HepG2 (cell line): Measurements from ENCODE around the gene SRCAP. TPM values are rescaled to one million over a fixed set of nuclear protein-coding genes. Genes with fewer than 3 reads are reported as not detected.

Experiments used
- AKNA ChIP-seq: sonication (generic); formaldehyde crosslinking; IDR thresholded peaks from 2 replicates; pipeline ENCODE4 v1.4.0; 2020; ENCODE audit warnings: missing genetic modification reagents, borderline replicate concordance
- ARID3A ChIP-seq: IDR thresholded peaks from 2 replicates; pipeline ENCODE4 v1.6.1; 2012; ENCODE audit warnings: low read depth, low read length, improper control_type of control experiment
- BHLHE40 ChIP-seq: IDR thresholded peaks from 2 replicates; pipeline ENCODE4 v1.6.1; 2011; ENCODE audit warnings: low read length, improper control_type of control experiment
- FOXP4 ChIP-seq: sonication (generic); formaldehyde crosslinking; IDR thresholded peaks from 2 replicates; pipeline ENCODE4 v1.4.0; 2020; ENCODE audit warnings: missing genetic modification reagents
- GTF2F1 ChIP-seq: fragments of 150-350 bp; IDR thresholded peaks from 2 replicates; pipeline ENCODE4 v1.6.1; 2014; ENCODE audit warnings: low read length
- IKZF5 ChIP-seq: IDR thresholded peaks from 2 replicates; pipeline ENCODE4 v1.6.1; 2018; ENCODE audit warnings: missing genetic modification reagents, mild to moderate bottlenecking, missing compliant biosample characterization
- KDM6A ChIP-seq: IDR thresholded peaks from 2 replicates; pipeline ENCODE4 v1.6.1; 2016; ENCODE audit warnings: low read depth
- MAX ChIP-seq: IDR thresholded peaks from 2 replicates; pipeline ENCODE4 v1.6.1; 2012; ENCODE audit warnings: inconsistent platforms
- SP2 ChIP-seq: sonication (generic); formaldehyde crosslinking; IDR thresholded peaks from 2 replicates; pipeline ENCODE4 v1.5.1; 2020; ENCODE audit warnings: mild to moderate bottlenecking, missing genetic modification reagents
- TEAD2 ChIP-seq: sonication (generic); formaldehyde crosslinking; IDR thresholded peaks from 2 replicates; pipeline ENCODE4 v1.9.0; 2021; ENCODE audit warnings: missing genetic modification reagents
- USF2 ChIP-seq, 2 experiments: sonication (generic) in 1 of 2; formaldehyde crosslinking in 1 of 2; IDR thresholded peaks; 2 replicates each; pipeline versions ENCODE4 v1.5.1 to v1.6.1; 2011 to 2020; ENCODE audit warnings: borderline replicate concordance in 1 of 2, low read depth in 1 of 2, low read length in 1 of 2, mild to moderate bottlenecking in 1 of 2, missing genetic modification reagents in 1 of 2, moderate library complexity in 1 of 2
- ZBTB7B ChIP-seq: sonication (generic); formaldehyde crosslinking; IDR thresholded peaks from 2 replicates; pipeline ENCODE4 v1.4.0; 2020; ENCODE audit warnings: missing genetic modification reagents
- ZNF205 ChIP-seq: IDR thresholded peaks from 2 replicates; pipeline ENCODE4 v1.6.1; 2018; ENCODE audit warnings: missing biosample characterization, missing genetic modification reagents
- ZNF331 ChIP-seq: sonication (generic); formaldehyde crosslinking; IDR thresholded peaks from 2 replicates; pipeline ENCODE4 v1.4.0; 2020; ENCODE audit warnings: missing genetic modification reagents
- ZNF430 ChIP-seq: sonication (generic); formaldehyde crosslinking; IDR thresholded peaks from 2 replicates; pipeline ENCODE4 v1.9.0; 2021; ENCODE audit warnings: mild to moderate bottlenecking, missing genetic modification reagents
- ZNF607 ChIP-seq: sonication (generic); formaldehyde crosslinking; IDR thresholded peaks from 2 replicates; pipeline ENCODE4 v1.5.1; 2020; ENCODE audit warnings: missing genetic modification reagents, mild to moderate bottlenecking, borderline replicate concordance
- polyA plus RNA-seq, 8 experiments: library from polyadenylated mRNA; depleted of rRNA in 3 of 8; stranded (reverse) in 7 of 8; unstranded in 1 of 8; fragments of >200 nt; fragmentation: Illumina TruSeq in 4 of 8; extraction: Trizol in 4 of 8; gene quantifications; 2 replicates each; pipeline versions ENCODE4 v1.2.1 to v1.2.3, GENCODE V29; 2011 to 2016; ENCODE audit warnings: low read depth in 4 of 8, missing spikeins in 1 of 8, mixed read lengths in 1 of 8; ENCODE audit not compliant: insufficient read depth in 1 of 8
- total RNA-seq, 5 experiments: library from RNA; depleted of rRNA; stranded (reverse); fragments of >200 nt; fragmentation: Illumina TruSeq; extraction: Trizol; gene quantifications; 2 replicates each; pipeline ENCODE4 v1.2.3, GENCODE V29; 2016; ENCODE audit warnings: low read depth in 1 of 5

The SRCAP gene
- total and polyA plus RNA-seq, 2 of the 13 experiments (the other 11 are each of a cell fraction or from before 2014, with no cell fraction given): 4.9 to 9.0 TPM

- TF ChIP-seq ARID3A (no peak), ZNF607 (CRISPR knock-in tag) (peak; percentile 60; the same call in 1 of the 2 replicates), GTF2F1 (no peak), SP2 (CRISPR knock-in tag) (peak; percentile 55), BHLHE40 (peak; percentile 47), TEAD2 (CRISPR knock-in tag) (no peak), AKNA (CRISPR knock-in tag) (no peak), MAX (0 out of 2 replicates have a peak, but pooled peaks have one; percentile 28), KDM6A (CRISPR knock-in tag) (no peak), ZNF331 (CRISPR knock-in tag) (no peak), ZNF205 (CRISPR knock-in tag) (no peak; the same call in 1 of the 2 replicates), USF2 (IDR thresholded peaks at IDR 0.05; ENCODE audit: low read depth, low read length) (no peak), USF2 (CRISPR knock-in tag; IDR thresholded peaks at IDR 0.05; ENCODE audit: borderline replicate concordance) (no peak), ZBTB7B (CRISPR knock-in tag) (no peak; the same call in 1 of the 2 replicates), FOXP4 (CRISPR knock-in tag) (0 out of 2 replicates have a peak, but pooled peaks have one; percentile 15), ZNF430 (CRISPR knock-in tag) (peak; percentile 87), IKZF5 (CRISPR knock-in tag) (no peak; the same call in 1 of the 2 replicates)
Observed at GRCh38 chr16:30651124-30652004, 47.6 kb upstream of the SRCAP start (continued).
